ENCODE results near the gene CLCN1.

- TF ChIP-seq CTCF (IDR thresholded peaks at IDR 0.05; ENCODE audit: low read length) (no peak), EZH2 (optimal IDR thresholded peaks at IDR 0.05; ENCODE audit: low read depth, low read length) (no peak), EZH2phosphoT487 (IDR thresholded peaks at IDR 0.05; ENCODE audit: low read length) (no peak)
These were observed 35.8 kb upstream of the CLCN1 start for GRCh38 chr7:143280160-143280559.
